ENCODE results near the gene ABLIM1.

ABLIM1 gene

GRCh38 chr10:114485696-114486400, 172.2 kb downstream of the ABLIM1 start:
- no peak for DNase-seq

- no peak for DNase-seq
Measured at GRCh38 chr10:114483575-114483974, 174.5 kb downstream of the ABLIM1 start.

- DNase-seq = no peak
Measured at GRCh38 chr10:114482480-114483304, 175.4 kb downstream of the ABLIM1 start.

GRCh38 chr10:114481055-114481454, 177.0 kb downstream of the ABLIM1 start:
- no peak for DNase-seq

- no peak for DNase-seq
Measured at GRCh38 chr10:114479836-114480235, 178.2 kb downstream of the ABLIM1 start.

GRCh38 chr10:114479307-114479706, 178.8 kb downstream of the ABLIM1 start:
- no peak for DNase-seq

GRCh38 chr10:114478281-114478680, 179.8 kb downstream of the ABLIM1 start:
- DNase-seq = no peak

GRCh38 chr10:114477285-114477684, 180.8 kb downstream of the ABLIM1 start:
- no peak for DNase-seq

GRCh38 chr10:114474989-114475388, 183.1 kb downstream of the ABLIM1 start:
- no peak for DNase-seq

- no peak for DNase-seq
Measured at GRCh38 chr10:114473776-114474175, 184.3 kb downstream of the ABLIM1 start.

- no peak for DNase-seq
Measured at GRCh38 chr10:114472877-114473253, 185.2 kb downstream of the ABLIM1 start.

- DNase-seq = no peak
Measured at GRCh38 chr10:114471906-114472876, 185.9 kb downstream of the ABLIM1 start.

- peak; percentile 17 for DNase-seq
Measured at GRCh38 chr10:114470956-114471905, 186.8 kb downstream of the ABLIM1 start.

- DNase-seq = no peak
Measured at GRCh38 chr10:114470361-114470760, 187.7 kb downstream of the ABLIM1 start.

GRCh38 chr10:114458955-114459354, 199.1 kb downstream of the ABLIM1 start:
- DNase-seq = no peak

- DNase-seq = no peak
Measured at GRCh38 chr10:114458216-114458920, 199.7 kb downstream of the ABLIM1 start.

GRCh38 chr10:114453576-114453975, 204.5 kb downstream of the ABLIM1 start:
- no peak for DNase-seq

GRCh38 chr10:114448897-114449296, 209.2 kb downstream of the ABLIM1 start:
- DNase-seq = no peak

GRCh38 chr10:114445332-114445731, 212.7 kb downstream of the ABLIM1 start:
- no peak for DNase-seq

- no peak for DNase-seq
Measured at GRCh38 chr10:114444819-114445218, 213.3 kb downstream of the ABLIM1 start.

GRCh38 chr10:114442091-114442630, 215.9 kb downstream of the ABLIM1 start:
- DNase-seq = no peak

All from NCI-H2081 treated with DMSO at 0.1 percent for 48 hours (cell line).